NOMO-1 treated with DMSO at 0.1 percent for 48 hours (cell line): Measurements from ENCODE around the gene ZNF688.

ENCODE experiments used
- DNase-seq: peaks from one replicate; lab custom pipeline; 2025; ENCODE audit not compliant: unreplicated experiment; lab: John Stamatoyannopoulos, UW

Gene ZNF688

DNA sequence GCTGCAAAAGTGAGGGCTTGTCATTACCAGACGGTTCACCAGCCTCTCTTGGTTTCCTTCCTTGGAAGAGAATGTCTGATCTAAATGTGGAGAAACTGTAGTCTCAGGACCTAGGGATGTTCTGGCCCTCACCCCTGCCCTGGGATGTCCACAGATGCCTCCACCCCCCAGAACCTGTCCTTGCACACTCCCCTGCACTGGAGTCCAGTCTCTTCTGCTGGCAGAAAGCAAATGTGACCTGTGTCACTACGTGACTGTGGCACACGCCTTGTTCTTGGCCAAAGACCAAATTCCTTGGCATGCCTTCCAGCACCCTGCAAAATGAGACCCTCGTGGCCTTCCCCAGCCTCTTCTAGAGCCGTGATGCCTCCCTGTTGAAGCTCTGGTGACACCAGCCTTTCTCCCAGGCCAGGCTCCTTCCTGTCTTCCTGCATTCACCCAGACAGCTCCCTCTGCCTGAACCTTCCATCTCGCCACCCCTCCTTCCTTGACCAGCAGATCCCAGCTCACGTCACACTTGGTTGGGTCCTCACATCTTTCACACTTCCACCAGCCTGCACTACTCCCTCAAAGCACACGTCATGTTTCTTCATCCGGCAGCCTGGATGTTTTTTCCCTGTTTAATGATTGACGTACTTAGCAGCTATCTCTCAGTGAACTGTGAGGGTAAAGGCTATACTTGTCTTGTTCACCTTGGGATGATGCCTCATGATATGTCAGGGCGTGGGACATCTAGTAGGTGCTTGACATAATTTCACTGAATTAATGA, 49.5 kb downstream of the ZNF688 start:
- no peak for DNase-seq

DNA sequence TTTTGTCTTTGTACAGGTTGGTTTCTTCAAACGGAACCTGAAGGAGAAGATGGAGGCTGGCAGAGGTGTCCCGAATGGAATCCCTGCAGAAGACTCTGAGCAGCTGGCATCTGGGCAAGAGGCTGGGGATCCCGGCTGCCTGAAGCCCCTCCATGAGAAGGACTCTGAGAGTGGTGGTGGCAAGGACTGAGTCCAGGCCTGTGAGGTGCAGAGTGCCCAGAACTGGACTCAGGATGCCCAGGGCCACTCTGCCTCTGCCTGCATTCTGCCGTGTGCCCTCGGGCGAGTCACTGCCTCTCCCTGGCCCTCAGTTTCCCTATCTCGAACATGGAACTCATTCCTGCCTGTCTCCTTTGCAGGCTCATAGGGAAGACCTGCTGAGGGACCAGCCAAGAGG, 50.0 kb downstream of the ZNF688 start:
- no peak for DNase-seq
